Measurements from ENCODE around the gene FRYL.

GRCh38 chr4:48739560-48740019 lies 40.5 kb downstream of the FRYL start:
- TF ChIP-seq POLR2A (IDR thresholded peaks at IDR 0.05) (no peak), CTCF (IDR thresholded peaks at IDR 0.05) (no peak)

All from breast epithelium (tissue), 3 donors.